Measurements from ENCODE around the gene ZNF729.

Gene ZNF729

DNA sequence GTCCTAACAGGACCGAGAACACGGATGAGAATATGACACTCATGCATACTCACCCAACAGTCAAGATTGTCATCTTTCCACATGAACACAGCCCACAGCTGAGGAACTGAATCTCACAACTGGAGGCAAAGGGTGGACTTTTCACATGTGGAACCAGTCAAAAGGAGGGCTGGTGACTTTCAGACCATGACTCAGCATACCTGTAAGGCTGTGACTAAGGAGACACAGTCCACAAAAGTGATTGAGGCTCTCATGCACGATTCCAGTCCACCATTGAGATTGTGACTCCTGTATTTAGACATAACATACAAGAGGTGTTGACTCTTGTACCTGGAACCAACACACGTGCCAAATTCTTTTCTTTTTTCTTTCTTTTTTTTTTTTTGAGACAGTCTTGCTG, 40.0 kb downstream of the ZNF729 start:
- no peak overlapping the region for H3K4me3 ChIP-seq (ENCODE audit: low read depth, low read length)
- TF ChIP-seq, protein P1, sequence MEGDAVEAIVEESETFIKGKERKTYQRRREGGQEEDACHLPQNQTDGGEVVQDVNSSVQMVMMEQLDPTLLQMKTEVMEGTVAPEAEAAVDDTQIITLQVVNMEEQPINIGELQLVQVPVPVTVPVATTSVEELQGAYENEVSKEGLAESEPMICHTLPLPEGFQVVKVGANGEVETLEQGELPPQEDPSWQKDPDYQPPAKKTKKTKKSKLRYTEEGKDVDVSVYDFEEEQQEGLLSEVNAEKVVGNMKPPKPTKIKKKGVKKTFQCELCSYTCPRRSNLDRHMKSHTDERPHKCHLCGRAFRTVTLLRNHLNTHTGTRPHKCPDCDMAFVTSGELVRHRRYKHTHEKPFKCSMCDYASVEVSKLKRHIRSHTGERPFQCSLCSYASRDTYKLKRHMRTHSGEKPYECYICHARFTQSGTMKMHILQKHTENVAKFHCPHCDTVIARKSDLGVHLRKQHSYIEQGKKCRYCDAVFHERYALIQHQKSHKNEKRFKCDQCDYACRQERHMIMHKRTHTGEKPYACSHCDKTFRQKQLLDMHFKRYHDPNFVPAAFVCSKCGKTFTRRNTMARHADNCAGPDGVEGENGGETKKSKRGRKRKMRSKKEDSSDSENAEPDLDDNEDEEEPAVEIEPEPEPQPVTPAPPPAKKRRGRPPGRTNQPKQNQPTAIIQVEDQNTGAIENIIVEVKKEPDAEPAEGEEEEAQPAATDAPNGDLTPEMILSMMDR (IDR thresholded peaks at IDR 0.05; ENCODE audit: low read depth, low read length), result no peak

- no peak overlapping the region for H3K4me3 ChIP-seq (ENCODE audit: low read depth, low read length)
- TF ChIP-seq, protein P1 (IDR thresholded peaks at IDR 0.05; ENCODE audit: low read depth, low read length), result no peak
Measured at GRCh38 chr19:22327321-22327720, 41.1 kb downstream of the ZNF729 start.

DNA sequence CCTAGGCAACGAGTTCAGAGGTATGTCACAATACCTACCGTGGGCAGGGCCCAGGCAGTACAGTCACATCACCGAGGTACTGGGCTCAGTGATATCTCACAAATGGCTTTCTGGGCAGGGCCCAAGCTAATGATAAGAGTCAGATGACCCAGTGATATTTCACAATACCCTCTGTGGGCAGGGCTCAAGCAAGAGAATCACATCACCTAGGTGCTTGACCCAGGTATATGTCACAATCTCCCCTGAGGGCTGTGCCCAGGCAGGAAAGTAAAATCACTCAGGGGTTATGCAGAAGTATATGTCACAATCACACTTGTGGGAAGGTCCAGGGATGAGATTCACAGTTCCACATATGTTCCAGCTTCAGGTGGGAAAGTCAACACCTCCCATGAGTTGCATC, 45.3 kb downstream of the ZNF729 start:
- no peak overlapping the region for H3K4me3 ChIP-seq (ENCODE audit: low read depth, low read length)
- TF ChIP-seq, protein P1 (IDR thresholded peaks at IDR 0.05; ENCODE audit: low read depth, low read length), result no peak

DNA sequence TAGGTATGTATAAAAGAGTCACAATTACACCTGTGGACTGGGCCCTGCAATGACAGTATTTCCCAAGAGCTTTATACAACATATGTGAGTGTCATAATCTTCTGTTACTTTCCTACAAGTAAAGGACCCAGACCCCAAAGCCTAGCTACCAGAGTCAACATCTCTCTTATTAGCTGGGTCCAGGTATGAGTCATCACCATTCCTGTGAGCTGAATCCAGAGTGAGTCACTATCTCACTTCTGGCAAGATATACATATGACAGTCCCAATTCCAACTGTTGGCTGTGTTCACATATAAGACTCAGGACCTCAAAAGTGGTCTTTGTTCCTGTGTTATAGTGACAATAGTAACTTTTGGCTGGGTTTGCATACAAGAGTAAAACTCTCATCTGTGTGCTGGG, 46.7 kb downstream of the ZNF729 start:
- TF ChIP-seq, protein P1 (IDR thresholded peaks at IDR 0.05; ENCODE audit: low read depth, low read length), result no peak
- no peak overlapping the region for H3K4me3 ChIP-seq (ENCODE audit: low read depth, low read length)

DNA sequence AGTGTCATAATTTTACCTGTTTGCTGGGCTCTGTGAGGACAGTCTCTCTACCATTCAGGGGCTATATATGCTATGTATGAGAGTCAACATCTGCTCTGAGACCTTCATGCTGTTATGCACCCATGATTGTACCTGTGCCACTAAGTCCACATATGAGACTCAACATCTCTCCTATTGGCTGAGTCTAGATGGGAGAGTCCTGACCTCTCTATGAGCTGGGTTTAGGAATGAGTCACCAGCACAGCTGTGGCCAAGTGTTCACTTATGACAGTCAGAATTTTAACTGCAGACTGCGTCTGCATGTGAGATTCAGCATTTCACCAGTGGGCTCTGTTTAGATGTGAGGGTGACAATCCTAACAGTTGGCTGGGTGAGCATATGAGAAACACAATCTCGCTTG, 49.5 kb downstream of the ZNF729 start:
- H3K4me3 ChIP-seq (ENCODE audit: low read depth, low read length), result no peak overlapping the region
- TF ChIP-seq, protein P1 (IDR thresholded peaks at IDR 0.05; ENCODE audit: low read depth, low read length), result no peak

- TF ChIP-seq, protein P1 (IDR thresholded peaks at IDR 0.05; ENCODE audit: low read depth, low read length), result no peak
- H3K4me3 ChIP-seq (ENCODE audit: low read depth, low read length), result no peak overlapping the region
Measured at GRCh38 chr19:22354665-22355064, 68.4 kb downstream of the ZNF729 start.
